ENCODE data around the gene GIMAP1.

GIMAP1 gene

DNA sequence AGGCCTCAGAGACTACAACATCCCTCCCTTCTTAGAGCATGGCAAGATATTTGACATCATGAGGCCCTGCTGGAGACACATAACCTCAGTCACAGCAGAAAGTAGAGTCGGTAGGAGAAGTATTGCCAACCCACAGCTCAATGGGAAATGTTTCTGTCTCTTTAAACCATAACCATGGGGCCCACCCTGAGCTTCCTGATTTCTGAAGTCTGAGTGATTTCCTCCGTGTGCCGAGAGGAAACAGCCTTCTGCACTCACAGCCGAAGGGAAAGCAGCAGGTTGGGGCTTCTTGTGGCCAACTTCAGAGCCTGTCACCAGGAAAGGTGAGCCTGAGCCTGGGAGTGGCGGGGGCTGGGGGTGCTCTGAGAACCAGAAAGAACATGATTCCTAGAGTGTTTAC lies at the start of gene GIMAP1:
TSS of gene GIMAP1 (plus strand) at position 246 of the 400 bp plus-strand sequence. CDS start 2,435 bp downstream, outside the sequence.
- TF ChIP-seq, protein P1, sequence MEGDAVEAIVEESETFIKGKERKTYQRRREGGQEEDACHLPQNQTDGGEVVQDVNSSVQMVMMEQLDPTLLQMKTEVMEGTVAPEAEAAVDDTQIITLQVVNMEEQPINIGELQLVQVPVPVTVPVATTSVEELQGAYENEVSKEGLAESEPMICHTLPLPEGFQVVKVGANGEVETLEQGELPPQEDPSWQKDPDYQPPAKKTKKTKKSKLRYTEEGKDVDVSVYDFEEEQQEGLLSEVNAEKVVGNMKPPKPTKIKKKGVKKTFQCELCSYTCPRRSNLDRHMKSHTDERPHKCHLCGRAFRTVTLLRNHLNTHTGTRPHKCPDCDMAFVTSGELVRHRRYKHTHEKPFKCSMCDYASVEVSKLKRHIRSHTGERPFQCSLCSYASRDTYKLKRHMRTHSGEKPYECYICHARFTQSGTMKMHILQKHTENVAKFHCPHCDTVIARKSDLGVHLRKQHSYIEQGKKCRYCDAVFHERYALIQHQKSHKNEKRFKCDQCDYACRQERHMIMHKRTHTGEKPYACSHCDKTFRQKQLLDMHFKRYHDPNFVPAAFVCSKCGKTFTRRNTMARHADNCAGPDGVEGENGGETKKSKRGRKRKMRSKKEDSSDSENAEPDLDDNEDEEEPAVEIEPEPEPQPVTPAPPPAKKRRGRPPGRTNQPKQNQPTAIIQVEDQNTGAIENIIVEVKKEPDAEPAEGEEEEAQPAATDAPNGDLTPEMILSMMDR (IDR thresholded peaks at IDR 0.05) = no peak

DNA sequence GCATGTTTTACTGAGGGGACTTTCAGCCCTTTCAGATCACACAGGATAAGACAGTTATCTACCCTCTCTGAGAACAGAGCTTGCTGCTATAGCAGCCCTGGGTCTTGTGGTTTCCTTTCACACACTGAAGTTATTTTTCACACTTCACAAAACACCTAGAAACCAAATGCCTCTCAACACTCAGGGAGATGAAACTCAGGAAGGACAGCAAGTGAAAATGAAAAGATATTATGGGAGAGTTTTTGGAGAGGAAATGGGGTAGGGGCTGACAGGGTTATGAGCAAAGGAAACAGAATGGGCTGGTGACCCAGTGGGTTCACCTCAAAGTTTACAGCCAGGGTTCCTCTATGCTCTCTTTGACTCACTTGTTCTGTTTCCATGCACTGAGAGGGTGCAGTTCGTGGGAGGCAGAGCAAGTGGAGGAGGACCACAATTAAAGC lies 47.9 kb upstream of the GIMAP1 start:
- TF ChIP-seq, protein P1 (IDR thresholded peaks at IDR 0.05) = no peak

DNA sequence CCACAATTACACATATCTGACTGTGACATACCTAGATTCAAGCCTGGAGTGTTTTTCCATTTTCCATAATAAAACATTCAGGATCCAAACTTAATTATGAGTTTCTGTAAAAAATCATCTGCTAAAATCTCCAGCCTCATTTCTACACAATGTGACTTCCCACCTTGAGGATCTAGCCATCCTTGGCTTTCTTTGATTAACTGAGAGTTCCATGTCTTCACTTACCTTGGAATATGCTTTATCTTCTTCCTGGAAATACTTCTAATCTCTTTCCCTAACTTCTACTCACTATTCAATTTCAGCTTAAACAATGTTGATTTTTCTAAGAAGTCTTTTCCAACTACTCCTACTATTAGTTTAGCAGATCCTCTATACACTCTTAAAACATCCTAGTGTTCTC lies 47.4 kb upstream of the GIMAP1 start:
- TF ChIP-seq, protein P1 (IDR thresholded peaks at IDR 0.05) = no peak

DNA sequence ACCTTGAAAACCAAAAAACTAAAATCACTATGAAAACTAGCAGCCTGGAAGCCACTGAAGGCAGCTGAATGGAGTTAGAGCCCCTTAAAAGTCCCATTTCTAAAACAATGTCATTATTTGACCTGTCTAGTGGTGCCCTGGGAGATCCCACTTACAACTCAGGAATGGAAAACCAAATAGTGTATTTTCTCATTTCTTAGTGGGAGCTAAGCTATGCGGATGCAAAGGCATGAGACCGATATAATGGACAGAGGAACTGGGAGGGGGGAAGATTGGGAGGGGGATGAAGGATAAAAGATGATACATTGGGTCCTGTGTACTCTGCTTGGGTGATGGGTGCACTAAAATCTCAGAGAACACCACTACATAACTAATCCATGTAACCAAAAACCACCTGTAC lies 40.7 kb upstream of the GIMAP1 start:
- TF ChIP-seq, protein P1 (IDR thresholded peaks at IDR 0.05) = no peak

DNA sequence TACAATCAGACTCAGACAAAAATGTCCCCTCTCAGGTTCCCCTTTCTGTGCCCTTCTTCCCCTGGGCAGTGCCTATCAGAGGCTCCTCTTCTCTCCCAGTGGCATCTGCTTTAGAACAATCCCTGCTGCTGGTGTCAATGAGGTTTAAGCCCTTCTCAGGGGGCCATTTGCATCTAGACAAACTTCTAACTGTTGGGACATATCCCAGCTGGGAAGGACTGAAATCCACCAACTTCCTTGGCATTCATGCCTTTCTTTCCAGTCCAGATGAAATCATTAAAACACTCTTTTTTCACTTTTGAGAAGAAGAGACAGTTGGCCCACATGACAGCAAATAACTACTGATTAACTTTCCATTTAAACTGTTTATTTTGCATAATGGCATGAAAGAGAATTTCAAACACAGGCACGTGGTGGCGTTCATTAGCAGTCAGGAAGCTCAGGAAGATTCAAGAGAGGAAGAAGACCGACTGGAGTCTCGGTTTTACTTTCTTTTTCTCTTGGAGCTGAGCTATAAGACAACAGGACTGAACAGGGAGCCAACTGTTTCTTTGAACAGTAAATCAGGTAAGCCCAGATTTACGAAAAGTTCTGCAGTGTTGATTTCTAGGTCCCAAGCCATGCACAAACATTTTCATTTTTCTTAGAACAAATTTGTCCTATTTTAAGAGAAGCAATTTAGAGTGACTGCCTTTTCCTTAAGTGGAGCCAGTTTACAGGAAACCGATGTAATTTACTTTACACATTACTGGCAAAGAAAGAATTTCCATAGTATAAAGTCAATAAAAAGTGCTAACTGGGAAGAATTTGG lies 31.0 kb upstream of the GIMAP1 start, which contains the start of gene GIMAP2:
TSS of gene GIMAP2 (plus strand) at position 488 of the 811 bp plus-strand sequence. CDS start 1,354 bp downstream, outside the sequence.
- TF ChIP-seq, protein P1 (IDR thresholded peaks at IDR 0.05) = no peak

DNA sequence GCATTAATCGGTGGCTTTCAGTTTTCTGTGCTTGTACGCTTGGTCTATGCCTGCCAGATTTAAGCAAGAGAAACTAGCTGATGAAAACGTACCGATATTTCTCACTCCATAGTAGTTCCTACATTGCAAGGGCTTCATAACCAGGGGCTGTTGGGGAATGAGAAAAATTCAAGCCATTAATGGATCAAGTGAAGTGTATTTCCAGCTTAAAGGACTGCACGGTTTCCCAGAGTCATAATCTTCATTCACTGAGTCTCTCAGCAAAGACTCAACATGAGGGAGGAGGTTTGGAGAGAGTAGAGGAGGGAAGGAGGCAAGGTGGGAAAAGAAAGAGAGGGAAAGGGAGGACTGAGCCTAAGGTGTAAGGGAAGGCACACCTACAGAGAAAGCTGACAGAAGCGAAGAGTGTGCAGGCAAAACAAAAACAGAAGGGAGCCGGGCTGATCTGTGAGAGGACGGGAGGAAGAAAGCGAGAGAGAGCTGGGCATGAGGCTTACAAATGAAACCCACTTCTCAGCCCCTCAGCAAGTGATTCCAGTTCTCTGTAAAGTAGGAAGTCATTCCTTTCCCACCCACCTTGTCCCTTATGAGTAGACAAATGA lies 30.3 kb upstream of the GIMAP1 start:
- TF ChIP-seq, protein P1 (IDR thresholded peaks at IDR 0.05) = no peak

DNA sequence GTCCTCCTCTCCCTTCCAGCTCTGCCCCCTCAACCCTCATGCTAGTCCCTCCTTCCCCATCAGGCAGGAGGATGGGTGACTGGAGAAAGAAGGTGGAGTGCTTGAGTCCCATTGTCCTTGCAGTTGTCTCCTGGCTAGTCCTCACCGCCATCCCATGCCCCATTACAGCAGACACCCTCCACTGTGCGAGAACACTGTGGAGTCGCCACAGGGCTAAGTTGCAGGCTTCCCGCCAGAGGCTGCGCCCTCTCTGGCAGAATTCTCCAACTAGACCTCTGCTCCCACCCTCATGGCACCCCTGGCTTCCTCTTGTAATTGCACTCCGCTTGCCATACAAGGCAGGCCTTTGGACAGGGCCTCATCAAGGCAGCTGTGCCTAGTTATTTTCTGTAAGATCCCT lies 27.8 kb upstream of the GIMAP1 start:
- TF ChIP-seq, protein P1 (IDR thresholded peaks at IDR 0.05) = no peak
